ENCODE results near the gene ATP8A2.

- TF ChIP-seq CTCF (IDR thresholded peaks at IDR 0.05) (no peak), POLR2A (IDR thresholded peaks at IDR 0.05) (no peak)
These were observed 571.9 kb downstream of the ATP8A2 start for GRCh38 chr13:25943658-25944057.

Measured in upper lobe of left lung (tissue), 4 donors.